MCF 10A (cell line): Measurements from ENCODE around the gene LMF1. TPM values are rescaled to one million over a fixed set of nuclear protein-coding genes. Genes with fewer than 3 reads are reported as not detected.

ENCODE experiments used
- BruUV-seq: library from RNA; stranded (reverse); fragments of 400-500 nt; replicated peaks from 2 replicates; lab custom pipeline; 2021; lab: Mats Ljungman, UMichigan
- CTCF ChIA-PET: fragments of 300-600 bp; sonication (Branson Sonifier 250); formaldehyde crosslinking; extraction: SDS; loops from one replicate; lab custom pipeline; 2021; ENCODE audit warnings: antibody characterized with exemption, inconsistent platforms; lab: Yijun Ruan, JAX
- POLR2A ChIA-PET: fragments of 300-600, 350-650 bp; sonication (Branson Sonifier 250); formaldehyde crosslinking; extraction: SDS; loops from one replicate; lab custom pipeline; 2020; ENCODE audit warnings: antibody characterized with exemption, inconsistent platforms; lab: Yijun Ruan, JAX
- DNase-seq: peaks from one replicate; pipeline ENCODE4 v3.0.0-alpha.2; 2018; ENCODE audit not compliant: unreplicated experiment
- H3K27ac Mint-ChIP-seq: one replicate; pipeline ENCODE4 v1.8.0; 2022; ENCODE audit warnings: mild to moderate bottlenecking, low read depth, mixed read lengths; ENCODE audit not compliant: unreplicated experiment
- H3K27me3 Mint-ChIP-seq: one replicate; pipeline ENCODE4 v1.8.0; 2022; ENCODE audit warnings: mixed read lengths; ENCODE audit not compliant: insufficient read depth, unreplicated experiment
- H3K36me3 Mint-ChIP-seq: one replicate; pipeline ENCODE4 v1.8.0; 2022; ENCODE audit warnings: mild to moderate bottlenecking, moderate library complexity, mixed read lengths; ENCODE audit not compliant: insufficient read depth, unreplicated experiment
- H3K4me1 Mint-ChIP-seq: one replicate; pipeline ENCODE4 v1.8.0; 2022; ENCODE audit warnings: mixed read lengths; ENCODE audit not compliant: insufficient read depth, unreplicated experiment
- H3K4me3 Mint-ChIP-seq: one replicate; pipeline ENCODE4 v1.8.0; 2022; ENCODE audit warnings: mild to moderate bottlenecking, moderate library complexity, mixed read lengths; ENCODE audit not compliant: unreplicated experiment
- H3K9me3 Mint-ChIP-seq: one replicate; pipeline ENCODE4 v1.8.0; 2022; ENCODE audit warnings: mixed read lengths; ENCODE audit not compliant: unreplicated experiment
- CTCF ChIP-seq: fragments of 200-600 bp; IDR thresholded peaks from one replicate; pipeline ENCODE4 v1.8.0; 2022; ENCODE audit warnings: antibody characterized with exemption, mild to moderate bottlenecking; ENCODE audit not compliant: unreplicated experiment
- intact Hi-C: fragments of 100-400 bp; cut with micrococcal nuclease; formaldehyde crosslinking; loops from 2 replicates; pipeline ENCODE4 v1.14.1; 2022
- total RNA-seq: library from RNA; stranded (reverse); gene quantifications from 2 replicates; pipeline ENCODE4 v1.2.3, GENCODE V29; 2022

Gene LMF1
- total RNA-seq, 1 experiment from 2014 or later = 9.9 TPM

- Mint-ChIP-seq H3K9me3 (no peaks in the 10 kb centered on the region), H3K36me3 (no peaks in the 10 kb centered on the region), H3K27me3 (peaks cover 56% of the 10 kb centered on the region), H3K27ac (no peak overlapping the region), H3K4me3 (no peak overlapping the region), H3K4me1 (no peaks in the 10 kb centered on the region)
- ChIA-PET POLR2A (interaction anchor here (0.9 kb wide), 1 partner anchor 612 kb away, joined by 3 read pairs; no protein-coding TSS in a partner anchor), CTCF (interaction anchor here (0.6 kb wide), 1 partner anchor 109 kb away, joined by 3 read pairs; no protein-coding TSS in a partner anchor)
- no peak for TF ChIP-seq CTCF
- DNase-seq = no peak
- intact Hi-C loops = no loop called here
- no TSS peak for BruUV-seq
Observed at GRCh38 chr16:998211-998610, 27.4 kb upstream of the LMF1 start.

GRCh38 chr16:997440-998051 is 26.8 kb upstream of the LMF1 start:
- Mint-ChIP-seq H3K9me3 (no peaks in the 10 kb centered on the region), H3K4me1 (no peaks in the 10 kb centered on the region), H3K36me3 (no peaks in the 10 kb centered on the region), H3K27me3 (peaks cover 56% of the 10 kb centered on the region), H3K4me3 (peak overlapping the region; percentile 43), H3K27ac (no peak overlapping the region)
- no TSS peak for BruUV-seq
- POLR2A ChIA-PET = interaction anchor here (0.6 to 0.9 kb wide), 2 partner anchors 8 to 613 kb away, joined by 3 to 4 read pairs; no protein-coding TSS in a partner anchor
- DNase-seq = peak; percentile 50
- no peak for TF ChIP-seq CTCF
- intact Hi-C loops = no loop called here
- CTCF ChIA-PET = interaction anchor here (0.7 kb wide), 1 partner anchor 45 kb away, joined by 3 read pairs; no protein-coding TSS in a partner anchor

GRCh38 chr16:996681-997080 is 25.9 kb upstream of the LMF1 start:
- Mint-ChIP-seq H3K27ac (no peak overlapping the region), H3K36me3 (no peaks in the 10 kb centered on the region), H3K27me3 (peaks cover 53% of the 10 kb centered on the region), H3K4me3 (no peak overlapping the region), H3K4me1 (no peaks in the 10 kb centered on the region), H3K9me3 (no peaks in the 10 kb centered on the region)
- intact Hi-C loops = no loop called here
- no peak for TF ChIP-seq CTCF
- DNase-seq = no peak
- CTCF ChIA-PET = interaction anchor here (0.6 to 0.7 kb wide), 4 partner anchors 61 to 531 kb away, joined by 3 read pairs; no protein-coding TSS in a partner anchor
- POLR2A ChIA-PET = no interaction called here
- no TSS peak for BruUV-seq

GRCh38 chr16:995783-996182 is 25.0 kb upstream of the LMF1 start:
- DNase-seq = no peak
- no peak for TF ChIP-seq CTCF
- intact Hi-C loops = no loop called here
- peaks cover 46% of the 10 kb centered on the region for H3K27me3 Mint-ChIP-seq
- H3K4me3 Mint-ChIP-seq = no peak overlapping the region
- H3K4me1 Mint-ChIP-seq = no peaks in the 10 kb centered on the region
- no peaks in the 10 kb centered on the region for H3K9me3 Mint-ChIP-seq
- H3K27ac Mint-ChIP-seq = no peak overlapping the region
- H3K36me3 Mint-ChIP-seq = no peaks in the 10 kb centered on the region
- no TSS peak for BruUV-seq
- ChIA-PET CTCF (interaction anchor here (0.6 kb wide), 3 partner anchors 54 to 126 kb away, joined by 3 to 4 read pairs (median 3); no protein-coding TSS in a partner anchor), POLR2A (interaction anchor here (0.6 kb wide), 1 partner anchor 54 kb away, joined by 3 read pairs; no protein-coding TSS in a partner anchor)
